GM23338 (cell line): ENCODE data around the gene RBL1.

Experiments
- CREB1 ChIP-seq: fragments of 250-450 bp; sonication (Bioruptor Pico); IDR thresholded peaks from 2 replicates; pipeline ENCODE4 v1.5.0; 2020; ENCODE audit warnings: low read depth, mild to moderate bottlenecking, moderate library complexity
- CTCF ChIP-seq, 2 experiments: fragments of 200-600 bp in 1 of 2; sonication (generic) in 1 of 2; conservative IDR thresholded peaks; 2 replicates each; pipeline versions ENCODE4 v1.5.1 to v1.6.1; 2016 to 2017; ENCODE audit warnings: antibody characterized with exemption in 2 of 2, low read depth in 2 of 2, mild to moderate bottlenecking in 2 of 2, moderate library complexity in 1 of 2
- ETS1 ChIP-seq: IDR thresholded peaks from 2 replicates; pipeline ENCODE4 v1.6.1; 2016; ENCODE audit warnings: antibody characterized with exemption
- EZH2 ChIP-seq: fragments of 200-600 bp; sonication (generic); IDR thresholded peaks from one replicate; pipeline ENCODE4 v1.8.0; 2017; ENCODE audit warnings: antibody characterized with exemption, mild to moderate bottlenecking, low read depth; ENCODE audit not compliant: unreplicated experiment
- EZH2phosphoT487 ChIP-seq: fragments of 200-600 bp; sonication (generic); IDR thresholded peaks from one replicate; pipeline ENCODE4 v1.8.1; 2018; ENCODE audit warnings: antibody characterized with exemption; ENCODE audit not compliant: unreplicated experiment
- JUNB ChIP-seq: IDR thresholded peaks from one replicate; pipeline ENCODE4 v1.6.1; 2016; ENCODE audit warnings: antibody characterized with exemption; ENCODE audit not compliant: unreplicated experiment
- POLR2AphosphoS5 ChIP-seq: IDR thresholded peaks from 2 replicates; pipeline ENCODE4 v1.6.1; 2016; ENCODE audit warnings: antibody characterized with exemption, low read depth
- REST ChIP-seq: IDR thresholded peaks from one replicate; pipeline ENCODE4 v1.6.1; 2018; ENCODE audit warnings: antibody characterized with exemption; ENCODE audit not compliant: unreplicated experiment
- ZNF114 ChIP-seq: fragments of 250-450 bp; sonication (Bioruptor Pico); IDR thresholded peaks from 2 replicates; pipeline ENCODE4 v1.5.0; 2020; ENCODE audit warnings: mild to moderate bottlenecking, moderate library complexity

GRCh38 chr20:37071481-37071911 lies 24.3 kb downstream of the RBL1 start:
- TF ChIP-seq CTCF (conservative IDR thresholded peaks at IDR 0.05; ENCODE audit: low read depth in 2 of 2) (no peak), POLR2AphosphoS5 (no peak), EZH2phosphoT487 (no peak), ETS1 (no peak), EZH2 (no peak), CREB1 (CRISPR knock-in tag) (no peak), REST (no peak), ZNF114 (CRISPR knock-in tag) (no peak), JUNB (no peak)
